ENCODE data around the gene SRC. TPM values are rescaled to one million over a fixed set of nuclear protein-coding genes. Genes with fewer than 3 reads are reported as not detected.

SRC gene
- total RNA-seq, 1 experiment from 2014 or later, result 185 TPM

GRCh38 chr20:37426978-37427377 lies 81.0 kb downstream of the SRC start:
- intact Hi-C loops (cut with micrococcal nuclease; ENCODE audit: unreplicated experiment), result no loop called here
- no peak for DNase-seq
- Mint-ChIP-seq H3K36me3 (ENCODE audit: insufficient read depth, unreplicated experiment) (no peaks in the 10 kb centered on the region), H3K9me3 (ENCODE audit: low read depth, unreplicated experiment) (no peaks in the 10 kb centered on the region), H3K4me3 (ENCODE audit: low read depth, unreplicated experiment) (no peak overlapping the region), H3K27ac (ENCODE audit: unreplicated experiment) (no peak overlapping the region), H3K27me3 (ENCODE audit: unreplicated experiment) (no peaks in the 10 kb centered on the region), H3K4me1 (ENCODE audit: low read depth, unreplicated experiment) (no peaks in the 10 kb centered on the region)
- CTCF ChIA-PET, result no interaction called here
- TF ChIP-seq CTCF (IDR thresholded peaks at IDR 0.05; ENCODE audit: unreplicated experiment), result no peak
- BruUV-seq (replicated peaks), result no TSS peak

- DNase-seq, result no peak
- no peak overlapping the region for H3K4me3 Mint-ChIP-seq (ENCODE audit: low read depth, unreplicated experiment)
- H3K4me1 Mint-ChIP-seq (ENCODE audit: low read depth, unreplicated experiment), result no peaks in the 10 kb centered on the region
- H3K27me3 Mint-ChIP-seq (ENCODE audit: unreplicated experiment), result no peaks in the 10 kb centered on the region
- intact Hi-C loops (cut with micrococcal nuclease; ENCODE audit: unreplicated experiment), result no loop called here
- no peaks in the 10 kb centered on the region for H3K36me3 Mint-ChIP-seq (ENCODE audit: insufficient read depth, unreplicated experiment)
- no peak for TF ChIP-seq CTCF (IDR thresholded peaks at IDR 0.05; ENCODE audit: unreplicated experiment)
- no peak overlapping the region for H3K27ac Mint-ChIP-seq (ENCODE audit: unreplicated experiment)
- CTCF ChIA-PET, result no interaction called here
- BruUV-seq (replicated peaks), result no TSS peak
- H3K9me3 Mint-ChIP-seq (ENCODE audit: low read depth, unreplicated experiment), result no peaks in the 10 kb centered on the region
Measured at GRCh38 chr20:37430044-37430443, 84.1 kb downstream of the SRC start.

GRCh38 chr20:37430778-37431460 lies 85.0 kb downstream of the SRC start:
- no TSS peak for BruUV-seq (replicated peaks)
- no peak overlapping the region for H3K27ac Mint-ChIP-seq (ENCODE audit: unreplicated experiment)

GRCh38 chr20:37431786-37432185 lies 85.8 kb downstream of the SRC start:
- H3K36me3 Mint-ChIP-seq (ENCODE audit: insufficient read depth, unreplicated experiment), result no peaks in the 10 kb centered on the region
- H3K4me1 Mint-ChIP-seq (ENCODE audit: low read depth, unreplicated experiment), result no peaks in the 10 kb centered on the region
- TF ChIP-seq CTCF (IDR thresholded peaks at IDR 0.05; ENCODE audit: unreplicated experiment), result no peak
- no peaks in the 10 kb centered on the region for H3K27me3 Mint-ChIP-seq (ENCODE audit: unreplicated experiment)
- H3K9me3 Mint-ChIP-seq (ENCODE audit: low read depth, unreplicated experiment), result no peaks in the 10 kb centered on the region
- intact Hi-C loops (cut with micrococcal nuclease; ENCODE audit: unreplicated experiment), result no loop called here
- no TSS peak for BruUV-seq (replicated peaks)
- CTCF ChIA-PET, result no interaction called here
- no peak for DNase-seq
- H3K4me3 Mint-ChIP-seq (ENCODE audit: low read depth, unreplicated experiment), result no peak overlapping the region
- H3K27ac Mint-ChIP-seq (ENCODE audit: unreplicated experiment), result no peak overlapping the region

More at GRCh38 chr20:37430778-37431460, 85.0 kb downstream of the SRC start:
- no peak overlapping the region for H3K4me3 Mint-ChIP-seq (ENCODE audit: low read depth, unreplicated experiment)
- H3K4me1 Mint-ChIP-seq (ENCODE audit: low read depth, unreplicated experiment), result no peaks in the 10 kb centered on the region
- no peaks in the 10 kb centered on the region for H3K9me3 Mint-ChIP-seq (ENCODE audit: low read depth, unreplicated experiment)
- no peak for DNase-seq
- CTCF ChIA-PET, result no interaction called here
- intact Hi-C loops (cut with micrococcal nuclease; ENCODE audit: unreplicated experiment), result no loop called here
- H3K27me3 Mint-ChIP-seq (ENCODE audit: unreplicated experiment), result no peaks in the 10 kb centered on the region
- no peak for TF ChIP-seq CTCF (IDR thresholded peaks at IDR 0.05; ENCODE audit: unreplicated experiment)
- H3K36me3 Mint-ChIP-seq (ENCODE audit: insufficient read depth, unreplicated experiment), result no peaks in the 10 kb centered on the region
